Tibial nerve (tissue), 4 donors: ENCODE results near the gene ZBED5.

ENCODE experiments used
- EP300 ChIP-seq, 2 donors: sonication (generic); formaldehyde crosslinking; IDR thresholded peaks; one replicate each; pipeline ENCODE4 v1.6.1; 2017; ENCODE audit warnings: antibody characterized with exemption in 2 of 2, mild to moderate bottlenecking in 1 of 2
- POLR2A ChIP-seq, 2 donors: fragments of 450-650 bp; IDR thresholded peaks; one replicate each; pipeline ENCODE4 v1.6.1; 2017; ENCODE audit warnings: antibody characterized with exemption in 2 of 2, mild to moderate bottlenecking in 2 of 2, moderate library complexity in 2 of 2
- TF ChIP-seq, protein P1 (sequence below), 5 experiments: fragments of 200-600 bp in 3 of 5; fragments of 450-650 bp in 2 of 5; sonication (generic) in 3 of 5; IDR thresholded peaks; one replicate each; pipeline ENCODE4 v1.5.1; 2016 to 2019; ENCODE audit warnings: antibody characterized with exemption in 5 of 5, mild to moderate bottlenecking in 3 of 5, moderate library complexity in 2 of 5

- TF ChIP-seq, protein P1, sequence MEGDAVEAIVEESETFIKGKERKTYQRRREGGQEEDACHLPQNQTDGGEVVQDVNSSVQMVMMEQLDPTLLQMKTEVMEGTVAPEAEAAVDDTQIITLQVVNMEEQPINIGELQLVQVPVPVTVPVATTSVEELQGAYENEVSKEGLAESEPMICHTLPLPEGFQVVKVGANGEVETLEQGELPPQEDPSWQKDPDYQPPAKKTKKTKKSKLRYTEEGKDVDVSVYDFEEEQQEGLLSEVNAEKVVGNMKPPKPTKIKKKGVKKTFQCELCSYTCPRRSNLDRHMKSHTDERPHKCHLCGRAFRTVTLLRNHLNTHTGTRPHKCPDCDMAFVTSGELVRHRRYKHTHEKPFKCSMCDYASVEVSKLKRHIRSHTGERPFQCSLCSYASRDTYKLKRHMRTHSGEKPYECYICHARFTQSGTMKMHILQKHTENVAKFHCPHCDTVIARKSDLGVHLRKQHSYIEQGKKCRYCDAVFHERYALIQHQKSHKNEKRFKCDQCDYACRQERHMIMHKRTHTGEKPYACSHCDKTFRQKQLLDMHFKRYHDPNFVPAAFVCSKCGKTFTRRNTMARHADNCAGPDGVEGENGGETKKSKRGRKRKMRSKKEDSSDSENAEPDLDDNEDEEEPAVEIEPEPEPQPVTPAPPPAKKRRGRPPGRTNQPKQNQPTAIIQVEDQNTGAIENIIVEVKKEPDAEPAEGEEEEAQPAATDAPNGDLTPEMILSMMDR (IDR thresholded peaks at IDR 0.05) = peak in 3 of 5 experiments; percentile 27 to 36 (median 35)
- TF ChIP-seq POLR2A (IDR thresholded peaks at IDR 0.05) (peak; percentile 92 to 95), EP300 (IDR thresholded peaks at IDR 0.05) (peak; percentile 10 to 99)
Measured at GRCh38 chr11:10857709-10858438, at the start of gene ZBED5.
